Measurements from ENCODE around the gene ACKR2. TPM values are rescaled to one million over a fixed set of nuclear protein-coding genes. Genes with fewer than 3 reads are reported as not detected.

The ACKR2 gene
- total and polyA plus RNA-seq, 2 of the 13 experiments (the other 11 are each of a cell fraction or from before 2014, with no cell fraction given), result 1.1 to 1.9 TPM

DNA sequence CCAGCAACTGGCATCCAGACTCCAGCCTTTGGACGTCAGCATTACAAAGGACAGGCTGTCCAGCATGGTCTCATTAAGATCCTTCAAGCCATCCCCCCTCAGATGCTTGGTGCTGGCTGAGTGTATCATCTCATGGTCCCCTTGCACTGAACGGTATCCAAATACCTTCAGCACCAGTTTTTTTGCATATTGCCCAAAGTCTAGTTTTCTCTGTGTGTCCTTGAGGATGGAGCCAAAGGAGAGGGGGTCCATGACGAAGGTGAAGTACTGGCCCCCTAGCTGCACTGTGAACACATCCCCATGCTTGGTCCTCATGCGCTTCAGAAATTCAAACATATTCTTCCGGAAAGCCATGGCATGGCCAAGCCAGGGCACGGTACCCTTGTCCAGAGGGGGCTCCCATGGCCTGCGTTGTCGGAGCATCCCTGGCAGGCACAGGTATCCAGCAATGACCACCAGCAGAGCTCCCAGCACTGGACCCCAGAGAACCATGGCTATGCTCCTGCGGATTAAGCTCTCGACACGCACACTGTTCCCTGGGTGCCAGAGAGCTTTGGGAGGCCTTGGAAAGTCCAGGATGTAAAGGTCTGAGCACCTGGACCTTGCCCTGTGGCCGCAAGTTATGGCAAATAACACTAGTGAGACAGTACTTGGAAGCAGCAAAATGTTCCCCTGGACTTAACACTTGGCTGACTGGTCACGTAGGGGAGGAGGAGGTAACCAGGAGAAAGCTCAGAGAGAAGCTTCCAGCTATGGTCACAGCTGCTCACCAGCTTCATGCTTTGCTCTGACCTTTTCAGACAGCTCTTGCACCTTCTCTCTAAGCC, 66.3 kb downstream of the ACKR2 start, which contains the start of gene CYP8B1 (continued):
- TF ChIP-seq GATAD1 (CRISPR knock-in tag; IDR thresholded peaks at IDR 0.05) (peak; percentile 26; the same call in 1 of the 2 replicates), SP4 (CRISPR knock-in tag; IDR thresholded peaks at IDR 0.05) (no peak), ZNF124 (CRISPR knock-in tag; IDR thresholded peaks at IDR 0.05) (peak; percentile 20; the same call in 1 of the 2 replicates), MIER3 (CRISPR knock-in tag; IDR thresholded peaks at IDR 0.05; ENCODE audit: borderline replicate concordance) (0 out of 2 replicates have a peak, but pooled peaks have one; percentile 19), ZNF460 (CRISPR knock-in tag; IDR thresholded peaks at IDR 0.05; ENCODE audit: borderline replicate concordance) (no peak), AGO2 (optimal IDR thresholded peaks at IDR 0.05; ENCODE audit: low read depth, low read length) (no peak), DMAP1 (CRISPR knock-in tag; IDR thresholded peaks at IDR 0.05) (peak; percentile 35; the same call in 1 of the 2 replicates), U2AF1 (optimal IDR thresholded peaks at IDR 0.05; ENCODE audit: low read depth, low read length) (no peak), RELA (CRISPR knock-in tag; IDR thresholded peaks at IDR 0.05) (no peak), THYN1 (CRISPR knock-in tag; IDR thresholded peaks at IDR 0.05; ENCODE audit: borderline replicate concordance, low read depth) (no peak), ZNF484 (CRISPR knock-in tag; IDR thresholded peaks at IDR 0.05; ENCODE audit: borderline replicate concordance, low read depth) (no peak), YEATS4 (CRISPR knock-in tag; IDR thresholded peaks at IDR 0.05; ENCODE audit: borderline replicate concordance) (peak; percentile 63; the same call in 1 of the 2 replicates), ASH2L (IDR thresholded peaks at IDR 0.05; ENCODE audit: insufficient read length, low read depth, low read length) (no peak), ZNF326 (CRISPR knock-in tag; IDR thresholded peaks at IDR 0.05; ENCODE audit: borderline replicate concordance) (no peak), ZIK1 (CRISPR knock-in tag; IDR thresholded peaks at IDR 0.05; ENCODE audit: borderline replicate concordance, low read depth) (0 out of 2 replicates have a peak, but pooled peaks have one; percentile 48), TOPORS (CRISPR knock-in tag; IDR thresholded peaks at IDR 0.05) (peak; percentile 69; the same call in 1 of the 2 replicates), ZNF841 (CRISPR knock-in tag; IDR thresholded peaks at IDR 0.05; ENCODE audit: borderline replicate concordance) (no peak), ETV6 (CRISPR knock-in tag; conservative IDR thresholded peaks at IDR 0.05) (no peak), SP1 (IDR thresholded peaks at IDR 0.05) (no peak), SP1 (CRISPR knock-in tag; IDR thresholded peaks at IDR 0.05) (0 out of 2 replicates have a peak, but pooled peaks have one; percentile 23), ZNF251 (CRISPR knock-in tag; IDR thresholded peaks at IDR 0.05) (no peak), ATF7 (IDR thresholded peaks at IDR 0.05) (no peak), ATF7 (CRISPR knock-in tag; IDR thresholded peaks at IDR 0.05) (no peak), MXD4 (CRISPR knock-in tag; IDR thresholded peaks at IDR 0.05) (0 out of 2 replicates have a peak, but pooled peaks have one; percentile 29), ZNF709 (CRISPR knock-in tag; IDR thresholded peaks at IDR 0.05) (peak; percentile 30; the same call in 1 of the 2 replicates), HOXA9 (CRISPR knock-in tag; IDR thresholded peaks at IDR 0.05; ENCODE audit: borderline replicate concordance) (no peak)
- TF ChIP-seq, protein P1, sequence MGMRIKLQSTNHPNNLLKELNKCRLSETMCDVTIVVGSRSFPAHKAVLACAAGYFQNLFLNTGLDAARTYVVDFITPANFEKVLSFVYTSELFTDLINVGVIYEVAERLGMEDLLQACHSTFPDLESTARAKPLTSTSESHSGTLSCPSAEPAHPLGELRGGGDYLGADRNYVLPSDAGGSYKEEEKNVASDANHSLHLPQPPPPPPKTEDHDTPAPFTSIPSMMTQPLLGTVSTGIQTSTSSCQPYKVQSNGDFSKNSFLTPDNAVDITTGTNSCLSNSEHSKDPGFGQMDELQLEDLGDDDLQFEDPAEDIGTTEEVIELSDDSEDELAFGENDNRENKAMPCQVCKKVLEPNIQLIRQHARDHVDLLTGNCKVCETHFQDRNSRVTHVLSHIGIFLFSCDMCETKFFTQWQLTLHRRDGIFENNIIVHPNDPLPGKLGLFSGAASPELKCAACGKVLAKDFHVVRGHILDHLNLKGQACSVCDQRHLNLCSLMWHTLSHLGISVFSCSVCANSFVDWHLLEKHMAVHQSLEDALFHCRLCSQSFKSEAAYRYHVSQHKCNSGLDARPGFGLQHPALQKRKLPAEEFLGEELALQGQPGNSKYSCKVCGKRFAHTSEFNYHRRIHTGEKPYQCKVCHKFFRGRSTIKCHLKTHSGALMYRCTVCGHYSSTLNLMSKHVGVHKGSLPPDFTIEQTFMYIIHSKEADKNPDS (CRISPR knock-in tag; IDR thresholded peaks at IDR 0.05), result peak; percentile 97
- TF ChIP-seq, protein P2, sequence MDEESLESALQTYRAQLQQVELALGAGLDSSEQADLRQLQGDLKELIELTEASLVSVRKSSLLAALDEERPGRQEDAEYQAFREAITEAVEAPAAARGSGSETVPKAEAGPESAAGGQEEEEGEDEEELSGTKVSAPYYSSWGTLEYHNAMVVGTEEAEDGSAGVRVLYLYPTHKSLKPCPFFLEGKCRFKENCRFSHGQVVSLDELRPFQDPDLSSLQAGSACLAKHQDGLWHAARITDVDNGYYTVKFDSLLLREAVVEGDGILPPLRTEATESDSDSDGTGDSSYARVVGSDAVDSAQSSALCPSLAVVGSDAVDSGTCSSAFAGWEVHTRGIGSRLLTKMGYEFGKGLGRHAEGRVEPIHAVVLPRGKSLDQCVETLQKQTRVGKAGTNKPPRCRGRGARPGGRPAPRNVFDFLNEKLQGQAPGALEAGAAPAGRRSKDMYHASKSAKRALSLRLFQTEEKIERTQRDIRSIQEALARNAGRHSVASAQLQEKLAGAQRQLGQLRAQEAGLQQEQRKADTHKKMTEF (CRISPR knock-in tag; IDR thresholded peaks at IDR 0.05), result peak; percentile 86
